PC-9 (cell line): Measurements from ENCODE around the gene PTPMT1. TPM values are rescaled to one million over a fixed set of nuclear protein-coding genes. Genes with fewer than 3 reads are reported as not detected.

ENCODE experiments used
- BruUV-seq: library from RNA; stranded (reverse); fragments of 400-500 nt; replicated peaks from 2 replicates; lab custom pipeline; 2021; lab: Mats Ljungman, UMichigan
- CTCF ChIA-PET: fragments of 300-600 bp; sonication (Branson Sonifier 250); formaldehyde crosslinking; loops from one replicate; lab custom pipeline; 2022; ENCODE audit warnings: antibody characterized with exemption; lab: Charles Lee
- POLR2A ChIA-PET: fragments of 300-600 bp; sonication (Branson Sonifier 250); formaldehyde crosslinking; loops from one replicate; lab custom pipeline; 2022; ENCODE audit warnings: antibody characterized with exemption; ENCODE audit not compliant: unreplicated experiment; lab: Charles Lee
- DNase-seq, 2 experiments: peaks; one replicate each; pipeline versions ENCODE4 v3.0.0 to v3.0.0-alpha.2; 2015 to 2022; ENCODE audit warnings: mixed read lengths in 1 of 2
- H2AFZ ChIP-seq: fragments of 200-600 bp; sonication (generic); 2 replicates; pipeline ENCODE4 v1.8.1; 2017; ENCODE audit warnings: antibody characterized with exemption
- H3F3A ChIP-seq: fragments of 200-600 bp; sonication (generic); 2 replicates; pipeline ENCODE4 v1.8.1; 2017; ENCODE audit warnings: antibody characterized with exemption, mild to moderate bottlenecking, low read depth; ENCODE audit not compliant: insufficient read depth
- H3K27ac ChIP-seq: fragments of 200-600 bp; sonication (generic); 2 replicates; pipeline ENCODE4 v1.6.1; 2016; ENCODE audit warnings: mixed run types
- H3K27me3 ChIP-seq: fragments of 200-600 bp; sonication (generic); 2 replicates; pipeline ENCODE4 v1.6.1; 2016; ENCODE audit warnings: low read depth, mixed run types; ENCODE audit not compliant: insufficient read depth
- H3K36me3 ChIP-seq: fragments of 200-600 bp; sonication (generic); 2 replicates; pipeline ENCODE4 v1.6.1; 2016; ENCODE audit warnings: low read depth, mixed run types
- H3K4me1 ChIP-seq: fragments of 200-600 bp; sonication (generic); replicated peaks from 2 replicates; pipeline ENCODE4 v1.6.1; 2016; ENCODE audit warnings: mixed run types; ENCODE audit not compliant: insufficient read depth
- H3K4me2 ChIP-seq: fragments of 200-600 bp; sonication (generic); 2 replicates; pipeline ENCODE4 v1.6.1; 2017; ENCODE audit warnings: mixed run types
- H3K4me3 ChIP-seq: fragments of 200-600 bp; sonication (generic); 2 replicates; pipeline ENCODE4 v1.6.1; 2016; ENCODE audit warnings: mixed run types
- H3K79me2 ChIP-seq: fragments of 200-600 bp; sonication (generic); 2 replicates; pipeline ENCODE4 v1.6.1; 2017; ENCODE audit warnings: low read depth, mixed run types
- H3K9me2 ChIP-seq: fragments of 200-600 bp; sonication (generic); 2 replicates; pipeline ENCODE4 v1.8.1; 2017; ENCODE audit warnings: mild to moderate bottlenecking; ENCODE audit not compliant: insufficient read depth
- H3K9me3 ChIP-seq: fragments of 200-600 bp; sonication (generic); 2 replicates; pipeline ENCODE4 v1.8.1; 2016; ENCODE audit warnings: low read depth; ENCODE audit not compliant: insufficient read depth
- H4K20me1 ChIP-seq: fragments of 200-600 bp; sonication (generic); 2 replicates; pipeline ENCODE4 v1.8.1; 2017; ENCODE audit not compliant: insufficient read depth
- CTCF ChIP-seq: fragments of 200-600 bp; sonication (generic); conservative IDR thresholded peaks from 2 replicates; pipeline ENCODE4 v1.6.1; 2017; ENCODE audit warnings: mixed run types, antibody characterized with exemption, mild to moderate bottlenecking, moderate library complexity
- EZH2 ChIP-seq: fragments of 200-600 bp; sonication (generic); IDR thresholded peaks from 2 replicates; pipeline ENCODE4 v1.8.0; 2017; ENCODE audit warnings: antibody characterized with exemption, low read depth
- intact Hi-C: fragments of 100-400 bp; cut with micrococcal nuclease; formaldehyde crosslinking; loops from one replicate; pipeline ENCODE4 v1.10.0; 2022; ENCODE audit not compliant: unreplicated experiment
- total RNA-seq: library from RNA; stranded (reverse); gene quantifications from 2 replicates; pipeline ENCODE4 v1.2.3, GENCODE V29; 2021

Gene PTPMT1
- total RNA-seq, 1 experiment from 2014 or later: 79.0 TPM

GRCh38 chr11:47532597-47533213 lies 32.7 kb upstream of the PTPMT1 start:
- POLR2A ChIA-PET: no interaction called here
- peaks cover 100% of the 10 kb centered on the region for H4K20me1 ChIP-seq
- intact Hi-C loops: no loop called here

GRCh38 chr11:47533690-47534151 lies 31.7 kb upstream of the PTPMT1 start:
- peaks cover 100% of the 10 kb centered on the region for H4K20me1 ChIP-seq
- DNase-seq: no peak
- H3K27ac ChIP-seq: no peak overlapping the region
- ChIA-PET POLR2A (interaction anchor here (0.8 kb wide), 1 partner anchor 115 kb away, joined by 6 read pairs; no protein-coding TSS in a partner anchor), CTCF (no interaction called here)
- intact Hi-C loops: no loop called here
- TF ChIP-seq EZH2 (no peak), CTCF (no peak)
- peaks cover 16% of the 10 kb centered on the region; the same call in 1 of the 2 replicates for H3F3A ChIP-seq
- no peak overlapping the region for H2AFZ ChIP-seq
- H3K79me2 ChIP-seq: peaks cover 100% of the 10 kb centered on the region
- no peaks in the 10 kb centered on the region for H3K4me1 ChIP-seq
- no peak overlapping the region for H3K4me3 ChIP-seq
- no peaks in the 10 kb centered on the region for H3K27me3 ChIP-seq
- H3K4me2 ChIP-seq: no peak overlapping the region
- 0 out of 2 replicates have a peak, but pooled peaks cover 10% of the 10 kb centered on the region for H3K36me3 ChIP-seq
- H3K9me3 ChIP-seq: no peaks in the 10 kb centered on the region
- H3K9me2 ChIP-seq: no peaks in the 10 kb centered on the region
- no TSS peak for BruUV-seq

More at GRCh38 chr11:47532597-47533213, 32.7 kb upstream of the PTPMT1 start:
- Histone ChIP-seq H3K79me2 (peaks cover 100% of the 10 kb centered on the region), H3F3A (peaks cover 22% of the 10 kb centered on the region; the same call in 1 of the 2 replicates), H3K4me1 (no peaks in the 10 kb centered on the region), H3K27me3 (no peaks in the 10 kb centered on the region), H3K4me3 (no peak overlapping the region), H3K9me2 (no peaks in the 10 kb centered on the region), H2AFZ (no peak overlapping the region), H3K36me3 (0 out of 2 replicates have a peak, but pooled peaks cover 10% of the 10 kb centered on the region), H3K4me2 (no peak overlapping the region), H3K27ac (no peak overlapping the region), H3K9me3 (no peaks in the 10 kb centered on the region)
- CTCF ChIA-PET: interaction anchor here (0.6 to 1.0 kb wide), 2 partner anchors 19 to 43 kb away, joined by 4 to 6 read pairs; no protein-coding TSS in a partner anchor
- BruUV-seq: no TSS peak
- no peak for DNase-seq
- TF ChIP-seq EZH2 (no peak), CTCF (no peak)

- Histone ChIP-seq H4K20me1 (peaks cover 100% of the 10 kb centered on the region), H3K79me2 (peaks cover 100% of the 10 kb centered on the region), H3K27ac (no peak overlapping the region), H3K9me3 (no peaks in the 10 kb centered on the region), H3K4me3 (no peak overlapping the region), H3F3A (peaks cover 22% of the 10 kb centered on the region; the same call in 1 of the 2 replicates), H3K4me2 (no peak overlapping the region), H3K4me1 (peaks cover 7% of the 10 kb centered on the region), H3K27me3 (no peaks in the 10 kb centered on the region), H3K9me2 (no peaks in the 10 kb centered on the region), H2AFZ (no peak overlapping the region), H3K36me3 (0 out of 2 replicates have a peak, but pooled peaks cover 10% of the 10 kb centered on the region)
- no TSS peak for BruUV-seq
- CTCF ChIA-PET: no interaction called here
- DNase-seq: no peak
- TF ChIP-seq EZH2 (no peak), CTCF (no peak)
- intact Hi-C loops: no loop called here
- POLR2A ChIA-PET: interaction anchor here (0.8 kb wide), 1 partner anchor 116 kb away, joined by 6 read pairs; no protein-coding TSS in a partner anchor
These were observed 30.6 kb upstream of the PTPMT1 start for GRCh38 chr11:47534704-47535251.
